GM19328 (cell line): ENCODE results near the gene SRPRB.
"Not testable (repeated sequence)": the region's sequence is repeated elsewhere in the genome, so short reads cannot be mapped to it uniquely, and the experiment has no call there.

Experiments used
- ATAC-seq: cut with Tn5 transposase; IDR thresholded peaks from one replicate; pipeline ENCODE4 v1.9.1; 2021; ENCODE audit warnings: mild to moderate bottlenecking, moderate library complexity; ENCODE audit not compliant: unreplicated experiment

The SRPRB gene

GRCh38 chr3:133777807-133778568 lies 27.6 kb upstream of the SRPRB start:
- no peak for ATAC-seq

GRCh38 chr3:133779626-133780203 lies 25.9 kb upstream of the SRPRB start:
- ATAC-seq, result no peak

- ATAC-seq, result not testable (repeated sequence)
Measured at GRCh38 chr3:133780756-133781155, 24.9 kb upstream of the SRPRB start.

GRCh38 chr3:133781570-133781969 lies 24.0 kb upstream of the SRPRB start:
- ATAC-seq, result no peak

- ATAC-seq, result no peak
Measured at GRCh38 chr3:133782454-133782853, 23.2 kb upstream of the SRPRB start.

- ATAC-seq, result no peak
Measured at GRCh38 chr3:133783762-133784161, 21.9 kb upstream of the SRPRB start.

GRCh38 chr3:133788024-133788423 lies 17.6 kb upstream of the SRPRB start:
- no peak for ATAC-seq

- ATAC-seq, result no peak
Measured at GRCh38 chr3:133792171-133792763, 13.3 kb upstream of the SRPRB start.

GRCh38 chr3:133797396-133798105 lies 8.1 kb upstream of the SRPRB start:
- no peak for ATAC-seq

GRCh38 chr3:133799794-133800585 lies 5.6 kb upstream of the SRPRB start:
- no peak for ATAC-seq

GRCh38 chr3:133803469-133803868 lies 2.1 kb upstream of the SRPRB start:
- no peak for ATAC-seq

- ATAC-seq, result no peak
Measured at GRCh38 chr3:133804896-133805295, 719 bp upstream of the SRPRB start.

- no peak for ATAC-seq
Measured at GRCh38 chr3:133805384-133805701, 272 bp upstream of the SRPRB start.

GRCh38 chr3:133812872-133813271 lies 7.3 kb downstream of the SRPRB start:
- no peak for ATAC-seq

- no peak for ATAC-seq
Measured at GRCh38 chr3:133815386-133815785, 9.8 kb downstream of the SRPRB start.

- ATAC-seq, result no peak
Measured at GRCh38 chr3:133820129-133820528, 14.5 kb downstream of the SRPRB start.

GRCh38 chr3:133820889-133821675 lies 15.5 kb downstream of the SRPRB start:
- no peak for ATAC-seq

- no peak for ATAC-seq
Measured at GRCh38 chr3:133821767-133822638, 16.4 kb downstream of the SRPRB start.

- ATAC-seq, result no peak
Measured at GRCh38 chr3:133824961-133825485, 19.4 kb downstream of the SRPRB start.
